Colonic mucosa (tissue), 4 donors: ENCODE data around the gene ACER1. TPM values are rescaled to one million over a fixed set of nuclear protein-coding genes. Genes with fewer than 3 reads are reported as not detected.
"Not testable (repeated sequence)": the region's sequence is repeated elsewhere in the genome, so short reads cannot be mapped to it uniquely, and the experiment has no call there.

Experiments
- DNase-seq: peaks from one replicate; pipeline ENCODE4 v3.0.0-alpha.2; 2020
- H3K27ac ChIP-seq: fragments of 200-600 bp; one replicate; pipeline ENCODE4 v1.8.0; 2021
- H3K27me3 ChIP-seq: fragments of 200-600 bp; one replicate; pipeline ENCODE4 v1.8.0; 2021
- H3K36me3 ChIP-seq: fragments of 200-600 bp; one replicate; pipeline ENCODE4 v1.8.0; 2021
- H3K4me1 ChIP-seq: fragments of 200-600 bp; one replicate; pipeline ENCODE4 v1.8.0; 2021; ENCODE audit warnings: mild to moderate bottlenecking
- H3K4me3 ChIP-seq: fragments of 200-600 bp; one replicate; pipeline ENCODE4 v1.8.0; 2021
- H3K9ac ChIP-seq, 2 donors: one replicate each; pipeline ENCODE4 v1.7.0; 2013; ENCODE audit warnings: control low read depth in 2 of 2, low read depth in 2 of 2, low read length in 2 of 2
- H3K9me3 ChIP-seq: fragments of 200-600 bp; one replicate; pipeline ENCODE4 v1.8.0; 2021
- intact Hi-C: fragments of 100-400 bp; cut with DNase I; formaldehyde crosslinking; loops from one replicate; pipeline ENCODE4 v1.14.1; 2022
- total RNA-seq, 2 donors: library from RNA; stranded (reverse); fragmentation: NEBNext Ultra II Directional in 1 of 2; extraction: Animal tissue kit (Norgen Biotek cat#: 25700) in 1 of 2; gene quantifications; one replicate each; pipeline ENCODE4 v1.2.1, GENCODE V29; 2021
- TF ChIP-seq, protein P1 (sequence below): fragments of 200-600 bp; IDR thresholded peaks from one replicate; pipeline ENCODE4 v1.8.0; 2022; ENCODE audit warnings: antibody characterized with exemption, mild to moderate bottlenecking
- donor health status: healthy.
- donor health status: DM: no; HTN: no; CAD: no.
- donor health status: DM: no; HTN: no; CAD: no.

Gene ACER1
- total RNA-seq, 2 donors from 2014 or later = not detected

DNA sequence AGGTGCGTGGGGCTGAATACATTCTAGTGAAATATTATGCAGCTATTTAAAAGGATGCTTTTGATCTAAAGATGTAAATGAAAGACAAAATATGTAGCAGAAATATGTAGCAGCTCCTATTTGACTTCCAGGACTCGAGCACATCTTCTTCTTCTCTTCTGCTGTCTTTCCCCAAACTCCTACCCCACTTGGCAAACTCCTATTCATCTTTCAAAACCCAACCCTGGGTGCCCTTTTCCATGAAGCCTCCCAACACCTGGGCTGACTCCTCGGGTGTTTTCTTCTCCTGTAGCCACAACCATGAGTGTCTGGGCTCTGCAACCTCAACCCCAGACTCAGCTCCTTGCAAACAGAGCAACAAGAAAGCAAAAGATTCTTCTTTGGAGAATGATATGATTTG lies 11.1 kb downstream of the ACER1 start:
- no peaks in the 10 kb centered on the region for H3K36me3 ChIP-seq
- H3K9ac ChIP-seq = no peak overlapping the region
- intact Hi-C loops = no loop called here
- H3K27ac ChIP-seq = no peak overlapping the region
- no peak overlapping the region for H3K4me3 ChIP-seq
- no peaks in the 10 kb centered on the region for H3K27me3 ChIP-seq
- no peaks in the 10 kb centered on the region for H3K9me3 ChIP-seq
- DNase-seq = no peak
- TF ChIP-seq, protein P1, sequence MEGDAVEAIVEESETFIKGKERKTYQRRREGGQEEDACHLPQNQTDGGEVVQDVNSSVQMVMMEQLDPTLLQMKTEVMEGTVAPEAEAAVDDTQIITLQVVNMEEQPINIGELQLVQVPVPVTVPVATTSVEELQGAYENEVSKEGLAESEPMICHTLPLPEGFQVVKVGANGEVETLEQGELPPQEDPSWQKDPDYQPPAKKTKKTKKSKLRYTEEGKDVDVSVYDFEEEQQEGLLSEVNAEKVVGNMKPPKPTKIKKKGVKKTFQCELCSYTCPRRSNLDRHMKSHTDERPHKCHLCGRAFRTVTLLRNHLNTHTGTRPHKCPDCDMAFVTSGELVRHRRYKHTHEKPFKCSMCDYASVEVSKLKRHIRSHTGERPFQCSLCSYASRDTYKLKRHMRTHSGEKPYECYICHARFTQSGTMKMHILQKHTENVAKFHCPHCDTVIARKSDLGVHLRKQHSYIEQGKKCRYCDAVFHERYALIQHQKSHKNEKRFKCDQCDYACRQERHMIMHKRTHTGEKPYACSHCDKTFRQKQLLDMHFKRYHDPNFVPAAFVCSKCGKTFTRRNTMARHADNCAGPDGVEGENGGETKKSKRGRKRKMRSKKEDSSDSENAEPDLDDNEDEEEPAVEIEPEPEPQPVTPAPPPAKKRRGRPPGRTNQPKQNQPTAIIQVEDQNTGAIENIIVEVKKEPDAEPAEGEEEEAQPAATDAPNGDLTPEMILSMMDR = no peak
- H3K4me1 ChIP-seq = no peaks in the 10 kb centered on the region

DNA sequence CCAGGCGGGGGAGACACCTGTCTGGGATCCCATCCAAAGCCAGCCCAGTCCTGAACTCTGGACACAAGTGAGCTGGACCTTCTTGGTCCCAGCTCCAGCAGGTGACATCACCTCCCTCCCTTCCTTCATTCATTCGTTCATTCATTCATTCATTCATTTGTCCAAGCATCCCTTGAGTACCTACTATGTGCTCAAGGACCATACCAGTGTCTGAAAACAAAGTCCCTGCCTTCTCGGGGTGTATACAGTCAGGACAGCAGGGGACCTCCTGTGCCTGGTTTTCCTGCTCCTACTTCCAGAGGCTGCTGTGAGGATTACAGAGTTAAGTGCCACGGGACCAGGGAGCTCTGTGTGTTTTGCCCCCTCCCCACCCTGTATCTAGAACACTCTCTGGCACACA lies 14.0 kb downstream of the ACER1 start:
- TF ChIP-seq, protein P1 = no peak
- DNase-seq = no peak
- no peak overlapping the region for H3K4me3 ChIP-seq
- H3K9ac ChIP-seq = no peak overlapping the region
- no peaks in the 10 kb centered on the region for H3K4me1 ChIP-seq
- no peaks in the 10 kb centered on the region for H3K9me3 ChIP-seq
- no peak overlapping the region for H3K27ac ChIP-seq
- H3K27me3 ChIP-seq = no peaks in the 10 kb centered on the region
- intact Hi-C loops = no loop called here
- H3K36me3 ChIP-seq = no peaks in the 10 kb centered on the region

DNA sequence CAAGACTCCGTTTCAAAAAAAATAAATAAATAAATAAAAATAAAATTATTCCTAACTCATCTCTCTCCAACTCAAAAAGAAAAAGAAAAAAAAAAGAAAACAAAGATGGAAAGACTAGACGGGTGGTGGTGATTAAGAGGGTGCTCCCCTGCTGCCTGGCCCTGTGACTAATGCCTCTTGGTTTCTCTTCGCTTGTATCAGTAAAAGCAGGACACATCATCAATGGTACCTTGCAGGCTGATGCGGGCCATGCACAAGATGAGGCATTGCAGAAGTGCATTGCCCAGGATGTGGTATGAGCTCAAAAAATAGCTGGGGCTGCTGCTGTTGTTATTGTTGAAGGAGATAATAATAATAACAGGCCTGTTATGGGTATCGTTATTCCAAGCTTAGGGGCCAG lies 14.6 kb downstream of the ACER1 start:
- TF ChIP-seq, protein P1 = no peak
- no peak overlapping the region for H3K4me3 ChIP-seq
- no peaks in the 10 kb centered on the region for H3K36me3 ChIP-seq
- no peaks in the 10 kb centered on the region for H3K9me3 ChIP-seq
- H3K27me3 ChIP-seq = no peaks in the 10 kb centered on the region
- H3K9ac ChIP-seq = no peak overlapping the region
- H3K27ac ChIP-seq = no peak overlapping the region
- DNase-seq = no peak
- no peaks in the 10 kb centered on the region for H3K4me1 ChIP-seq
- intact Hi-C loops = no loop called here

DNA sequence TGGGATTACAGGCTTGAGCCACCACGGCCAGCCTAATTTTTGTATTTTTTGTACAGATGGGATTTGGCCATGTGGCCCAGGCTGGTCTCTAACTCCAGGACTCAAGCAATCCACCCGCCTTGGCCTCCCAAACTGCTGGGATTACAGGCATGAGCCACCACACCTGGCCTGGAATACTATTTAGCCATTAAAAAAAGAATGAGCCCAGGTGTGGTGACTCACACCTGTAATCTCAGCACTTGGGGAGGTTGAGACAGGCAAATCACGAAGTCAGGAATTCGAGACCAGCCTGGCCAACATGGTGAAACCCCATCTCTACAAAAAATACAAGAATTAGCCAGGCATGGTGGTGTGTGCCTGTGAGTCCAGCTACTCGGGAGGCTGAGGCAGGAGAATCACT lies 17.8 kb downstream of the ACER1 start:
- H3K4me1 ChIP-seq, H3K36me3 ChIP-seq, H3K27me3 ChIP-seq, DNase-seq, H3K9me3 ChIP-seq, H3K9ac ChIP-seq, H3K4me3 ChIP-seq, intact Hi-C loops, H3K27ac ChIP-seq: not testable (repeated sequence)

DNA sequence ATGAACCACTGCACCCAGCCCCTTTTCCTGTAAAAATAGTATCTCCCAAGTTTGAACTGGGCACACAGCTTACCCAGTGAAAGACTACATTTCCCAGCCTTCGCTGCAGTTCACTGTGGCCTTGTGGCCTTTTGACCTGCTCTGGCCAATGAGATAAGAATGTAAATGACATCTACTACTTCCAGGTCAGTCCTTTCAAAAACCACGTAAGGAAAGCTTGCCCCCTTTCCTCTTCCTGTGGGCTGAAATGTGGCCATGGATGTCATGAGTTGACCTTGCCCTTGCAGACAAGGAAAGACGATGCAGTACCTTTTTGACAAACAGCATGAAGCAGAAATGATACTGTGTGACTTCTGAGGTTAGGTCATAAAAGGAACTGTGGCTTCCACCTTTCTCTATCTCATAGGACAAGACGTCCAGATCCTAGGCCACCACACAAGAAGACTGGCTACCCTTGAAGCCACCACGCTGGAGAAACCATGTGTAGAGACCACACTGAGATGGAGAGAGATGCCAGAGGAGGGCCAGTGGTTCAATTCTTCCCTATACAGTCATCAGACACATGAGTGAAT lies 19.9 kb downstream of the ACER1 start:
- intact Hi-C loops = no loop called here
- no peaks in the 10 kb centered on the region for H3K27me3 ChIP-seq
- TF ChIP-seq, protein P1 = no peak
- H3K36me3 ChIP-seq = no peaks in the 10 kb centered on the region
- no peak for DNase-seq
- H3K9ac ChIP-seq = no peak overlapping the region
- no peaks in the 10 kb centered on the region for H3K9me3 ChIP-seq
- H3K27ac ChIP-seq = no peak overlapping the region
- H3K4me1 ChIP-seq = no peaks in the 10 kb centered on the region
- H3K4me3 ChIP-seq = no peak overlapping the region

DNA sequence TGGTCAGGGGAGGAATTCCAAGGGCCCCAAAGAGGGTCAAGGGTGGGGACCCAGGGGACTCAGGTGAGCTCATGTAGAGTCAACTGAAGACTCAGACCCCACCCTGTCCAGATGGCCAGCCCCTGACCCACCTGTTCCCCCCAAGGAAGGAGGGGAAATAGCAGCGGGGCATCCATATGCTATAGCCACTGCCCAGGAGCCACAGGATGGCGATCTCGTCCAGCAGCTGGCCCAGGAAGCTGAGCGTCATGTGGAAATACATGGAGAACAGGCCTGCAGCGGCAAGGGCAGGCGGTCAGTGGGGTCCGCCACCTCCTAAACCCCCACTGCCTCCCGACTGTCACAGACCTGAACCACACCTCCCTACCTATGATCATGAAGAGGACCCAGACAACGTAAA lies 21.4 kb downstream of the ACER1 start:
- no peak for DNase-seq
- H3K4me3 ChIP-seq = no peak overlapping the region
- no peaks in the 10 kb centered on the region for H3K27me3 ChIP-seq
- intact Hi-C loops = no loop called here
- H3K9ac ChIP-seq = no peak overlapping the region
- no peaks in the 10 kb centered on the region for H3K9me3 ChIP-seq
- TF ChIP-seq, protein P1 = no peak
- H3K4me1 ChIP-seq = no peaks in the 10 kb centered on the region
- no peak overlapping the region for H3K27ac ChIP-seq
- no peaks in the 10 kb centered on the region for H3K36me3 ChIP-seq
